ENCODE measurements around the gene PRSS8. TPM values are rescaled to one million over a fixed set of nuclear protein-coding genes. Genes with fewer than 3 reads are reported as not detected.

The PRSS8 gene
- not detected for total RNA-seq
- total RNA-seq (2013): not detected

GRCh38 chr16:31135535-31136286 lies at the start of gene PRSS8:
Gene PRSS8 (minus strand): TSS chr16:31135727. CDS start chr16:31135498, 229 bp downstream.
- TF ChIP-seq, protein P1, sequence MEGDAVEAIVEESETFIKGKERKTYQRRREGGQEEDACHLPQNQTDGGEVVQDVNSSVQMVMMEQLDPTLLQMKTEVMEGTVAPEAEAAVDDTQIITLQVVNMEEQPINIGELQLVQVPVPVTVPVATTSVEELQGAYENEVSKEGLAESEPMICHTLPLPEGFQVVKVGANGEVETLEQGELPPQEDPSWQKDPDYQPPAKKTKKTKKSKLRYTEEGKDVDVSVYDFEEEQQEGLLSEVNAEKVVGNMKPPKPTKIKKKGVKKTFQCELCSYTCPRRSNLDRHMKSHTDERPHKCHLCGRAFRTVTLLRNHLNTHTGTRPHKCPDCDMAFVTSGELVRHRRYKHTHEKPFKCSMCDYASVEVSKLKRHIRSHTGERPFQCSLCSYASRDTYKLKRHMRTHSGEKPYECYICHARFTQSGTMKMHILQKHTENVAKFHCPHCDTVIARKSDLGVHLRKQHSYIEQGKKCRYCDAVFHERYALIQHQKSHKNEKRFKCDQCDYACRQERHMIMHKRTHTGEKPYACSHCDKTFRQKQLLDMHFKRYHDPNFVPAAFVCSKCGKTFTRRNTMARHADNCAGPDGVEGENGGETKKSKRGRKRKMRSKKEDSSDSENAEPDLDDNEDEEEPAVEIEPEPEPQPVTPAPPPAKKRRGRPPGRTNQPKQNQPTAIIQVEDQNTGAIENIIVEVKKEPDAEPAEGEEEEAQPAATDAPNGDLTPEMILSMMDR (IDR thresholded peaks at IDR 0.05): no peak
- Histone ChIP-seq H3K27me3 (ENCODE audit: control insufficient read depth, insufficient read depth, low read length) (no peaks in the 10 kb centered on the region), H3K4me1 (ENCODE audit: control insufficient read depth, insufficient read depth, low read length) (peaks cover 8% of the 10 kb centered on the region), H3K36me3 (ENCODE audit: control insufficient read depth, insufficient read depth, low read length) (peaks cover 16% of the 10 kb centered on the region), H3K27ac (ENCODE audit: low read length) (no peak within 1 kb of the TSS), H3K4me3 (ENCODE audit: low read length) (no peak within 1 kb of the TSS), H3K9me3 (ENCODE audit: control insufficient read depth, insufficient read depth, low read length) (no peaks in the 10 kb centered on the region)
- H3K4me1 Mint-ChIP-seq: no peaks in the 10 kb centered on the region
- DNase-seq: no peak
- H3K4me3 Mint-ChIP-seq: no peak within 1 kb of the TSS
- ATAC-seq: no peak
- no peaks in the 10 kb centered on the region for H3K36me3 Mint-ChIP-seq
- WGBS (ENCODE audit: insufficient coverage): 92% methylated on average over 22 of the region's 22 CpGs
- no peaks in the 10 kb centered on the region for H3K9me3 Mint-ChIP-seq
- no peak within 1 kb of the TSS for H3K27ac Mint-ChIP-seq
- intact Hi-C loops (cut with micrococcal nuclease): no loop called here
- no peaks in the 10 kb centered on the region for H3K27me3 Mint-ChIP-seq (ENCODE audit: low read depth in 2 of 2)

DNA sequence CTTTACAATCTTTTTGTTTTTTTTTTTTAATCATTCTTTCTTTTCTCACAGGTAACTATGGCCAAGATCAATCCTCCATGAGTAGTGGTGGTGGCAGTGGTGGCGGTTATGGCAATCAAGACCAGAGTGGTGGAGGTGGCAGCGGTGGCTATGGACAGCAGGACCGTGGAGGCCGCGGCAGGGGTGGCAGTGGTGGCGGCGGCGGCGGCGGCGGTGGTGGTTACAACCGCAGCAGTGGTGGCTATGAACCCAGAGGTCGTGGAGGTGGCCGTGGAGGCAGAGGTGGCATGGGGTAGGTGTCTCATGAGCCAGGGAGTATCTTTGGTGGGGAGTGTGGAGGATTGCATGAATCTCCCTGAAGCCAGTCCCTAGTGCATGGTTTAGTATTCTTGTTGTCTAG lies 49.4 kb upstream of the PRSS8 start:
- intact Hi-C loops (cut with micrococcal nuclease): loop anchor here (5.0 to 10.0 kb wide), 3 partner anchors 70 to 530 kb away; partner anchors contain the start of gene KAT8
- ATAC-seq (no peak), DNase-seq (peak in 1 of 2 donors; percentile 16)
- Histone ChIP-seq H3K9me3 (ENCODE audit: control insufficient read depth, insufficient read depth, low read length) (no peaks in the 10 kb centered on the region), H3K36me3 (ENCODE audit: control insufficient read depth, insufficient read depth, low read length) (peaks cover 75% of the 10 kb centered on the region), H3K27me3 (ENCODE audit: control insufficient read depth, insufficient read depth, low read length) (no peaks in the 10 kb centered on the region), H3K4me3 (ENCODE audit: low read length) (no peak overlapping the region), H3K27ac (ENCODE audit: low read length) (no peak overlapping the region), H3K4me1 (ENCODE audit: control insufficient read depth, insufficient read depth, low read length) (peaks cover 72% of the 10 kb centered on the region)
- 67% methylated on average over 14 of the region's 14 CpGs for WGBS (ENCODE audit: insufficient coverage)
- TF ChIP-seq, protein P1 (IDR thresholded peaks at IDR 0.05): no peak
- Mint-ChIP-seq H3K27ac (peak overlapping the region; percentile 80 to 94), H3K4me3 (peak overlapping the region; percentile 81), H3K9me3 (no peaks in the 10 kb centered on the region), H3K36me3 (peaks cover 45% of the 10 kb centered on the region), H3K4me1 (peaks cover 92 to 95% of the 10 kb centered on the region in 2 donors), H3K27me3 (ENCODE audit: low read depth in 2 of 2) (no peaks in the 10 kb centered on the region)

DNA sequence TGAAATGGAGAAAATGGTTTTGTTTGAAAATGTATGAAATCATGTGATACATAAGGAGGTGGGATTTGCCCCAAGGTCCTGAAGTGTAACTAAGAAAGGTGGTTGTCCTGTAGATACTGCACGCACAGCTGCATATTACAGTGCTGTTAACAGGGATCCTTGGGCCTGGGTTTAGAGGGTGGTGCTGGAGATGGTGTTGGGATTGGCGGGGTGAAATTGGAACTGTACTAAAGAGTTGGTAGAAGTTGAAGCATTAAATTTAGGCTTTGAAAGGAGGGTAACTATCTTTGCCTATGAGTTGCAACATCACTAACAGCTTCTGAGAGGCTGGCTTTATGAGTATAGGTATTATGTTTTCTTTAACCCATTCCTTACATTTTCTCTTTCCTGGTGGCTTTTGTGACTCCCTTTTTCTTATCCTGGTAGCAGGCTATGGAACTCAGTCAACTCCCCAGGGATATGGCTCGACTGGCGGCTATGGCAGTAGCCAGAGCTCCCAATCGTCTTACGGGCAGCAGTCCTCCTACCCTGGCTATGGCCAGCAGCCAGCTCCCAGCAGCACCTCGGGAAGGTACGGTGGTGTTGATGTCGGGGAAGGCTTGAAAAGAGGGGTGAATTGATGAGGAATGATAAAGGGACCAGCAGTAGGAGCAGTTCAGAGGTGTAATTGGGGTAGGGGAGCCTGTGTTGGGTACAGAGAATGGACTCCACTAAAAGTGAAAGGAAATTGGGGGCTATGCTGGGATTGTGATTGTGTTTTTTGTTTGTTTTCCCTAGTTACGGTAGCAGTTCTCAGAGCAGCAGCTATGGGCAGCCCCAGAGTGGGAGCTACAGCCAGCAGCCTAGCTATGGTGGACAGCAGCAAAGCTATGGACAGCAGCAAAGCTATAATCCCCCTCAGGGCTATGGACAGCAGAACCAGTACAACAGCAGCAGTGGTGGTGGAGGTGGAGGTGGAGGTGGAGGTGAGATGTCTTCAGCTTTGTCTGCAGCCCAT lies 48.2 kb upstream of the PRSS8 start:
- no peak overlapping the region for H3K27ac ChIP-seq (ENCODE audit: low read length)
- Mint-ChIP-seq H3K4me1 (peaks cover 89 to 91% of the 10 kb centered on the region in 2 donors), H3K27me3 (ENCODE audit: low read depth in 2 of 2) (no peaks in the 10 kb centered on the region), H3K4me3 (peak overlapping the region; percentile 99), H3K36me3 (peaks cover 33% of the 10 kb centered on the region), H3K9me3 (no peaks in the 10 kb centered on the region), H3K27ac (peak overlapping the region; percentile 99)
- DNase-seq (peak in 1 of 2 donors; percentile 19), ATAC-seq (no peak)
- no peaks in the 10 kb centered on the region for H3K27me3 ChIP-seq (ENCODE audit: control insufficient read depth, insufficient read depth, low read length)
- WGBS (ENCODE audit: insufficient coverage): 83% methylated on average over 10 of the region's 10 CpGs
- H3K4me3 ChIP-seq (ENCODE audit: low read length): no peak overlapping the region
- TF ChIP-seq, protein P1 (IDR thresholded peaks at IDR 0.05): no peak
- no peaks in the 10 kb centered on the region for H3K9me3 ChIP-seq (ENCODE audit: control insufficient read depth, insufficient read depth, low read length)
- H3K4me1 ChIP-seq (ENCODE audit: control insufficient read depth, insufficient read depth, low read length): peaks cover 72% of the 10 kb centered on the region
- intact Hi-C loops (cut with micrococcal nuclease): loop anchor here (10.0 kb wide), 2 partner anchors 69 to 531 kb away; partner anchors contain the start of gene KAT8
- peaks cover 65% of the 10 kb centered on the region for H3K36me3 ChIP-seq (ENCODE audit: control insufficient read depth, insufficient read depth, low read length)

Data from natural killer cell (primary cell).